Hepatic stellate cell (primary cell): ENCODE data around the gene UCK2.
A peak's percentile ranks its signal among the peaks of the same experiment; 100 is the strongest.

Experiments
- DNase-seq: peaks from one replicate; pipeline ENCODE4 v3.0.0; 2011; ENCODE audit warnings: low spot score

The UCK2 gene

DNA sequence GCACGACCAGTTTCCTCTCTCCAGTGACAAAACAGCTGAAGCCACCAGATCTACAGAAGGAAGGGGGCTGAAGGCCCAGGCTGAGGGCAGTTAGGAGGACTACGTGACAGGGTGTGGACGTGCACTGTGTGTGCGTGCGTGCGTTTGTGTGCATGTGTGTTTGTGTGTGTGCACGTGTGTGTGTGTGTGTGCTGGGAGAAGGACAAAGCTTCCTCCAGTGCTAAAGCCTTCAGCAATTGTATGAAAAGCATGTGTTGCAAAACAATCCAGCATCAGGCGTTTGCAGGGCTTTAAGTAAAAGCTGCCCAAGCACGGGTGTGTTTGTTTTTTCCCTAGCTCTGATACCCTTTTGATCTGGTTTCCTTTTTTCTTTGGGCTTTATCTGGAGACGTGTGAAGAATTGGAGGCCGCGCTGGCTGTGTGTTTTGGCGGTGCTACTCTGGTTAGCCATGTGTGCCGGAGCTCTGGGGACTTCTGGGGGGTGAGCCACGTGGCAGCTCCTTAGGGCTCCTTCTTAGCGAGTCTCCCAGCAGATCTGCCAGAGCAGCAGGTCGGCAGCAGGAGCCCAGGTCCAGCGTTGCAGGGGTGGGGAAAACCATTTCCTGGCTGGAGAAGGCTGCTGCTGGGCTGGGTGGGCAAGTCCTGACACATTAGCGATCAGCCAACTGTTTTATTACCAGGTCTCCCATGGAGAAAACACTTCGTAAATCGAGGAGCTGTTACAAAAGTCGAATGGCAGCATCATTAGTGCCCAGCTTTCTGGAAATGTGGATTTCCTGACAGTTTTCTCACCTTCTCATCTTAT is 73.4 kb downstream of the UCK2 start:
- no peak for DNase-seq

DNA sequence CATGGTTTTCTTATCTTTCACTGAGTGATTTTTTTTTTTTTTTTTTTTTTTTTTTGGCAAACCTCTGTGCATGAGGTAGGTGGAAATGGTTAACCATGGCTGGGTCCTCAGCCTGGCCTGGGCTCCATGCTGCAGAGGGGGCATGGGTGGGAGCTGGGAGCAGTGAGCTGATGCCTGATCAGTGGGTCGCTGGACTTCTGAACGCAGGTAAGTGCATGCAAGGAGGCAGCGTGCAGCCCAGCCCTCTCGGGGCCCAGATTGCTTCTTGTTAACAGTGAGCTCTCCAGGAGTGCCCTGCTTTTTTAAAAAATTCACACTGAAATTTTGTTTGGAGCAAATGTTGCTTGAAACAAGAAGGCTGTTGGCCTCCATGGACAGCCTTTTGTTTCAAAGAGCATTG is 75.2 kb downstream of the UCK2 start:
- DNase-seq, result no peak

- DNase-seq, result no peak
Measured at GRCh38 chr1:165903672-165904071, 76.3 kb downstream of the UCK2 start.

GRCh38 chr1:165904948-165905347 is 77.5 kb downstream of the UCK2 start:
- DNase-seq, result no peak

- DNase-seq, result no peak
Measured at GRCh38 chr1:165905853-165906252, 78.4 kb downstream of the UCK2 start.

GRCh38 chr1:165907256-165907857 is 79.9 kb downstream of the UCK2 start:
- no peak for DNase-seq

DNA sequence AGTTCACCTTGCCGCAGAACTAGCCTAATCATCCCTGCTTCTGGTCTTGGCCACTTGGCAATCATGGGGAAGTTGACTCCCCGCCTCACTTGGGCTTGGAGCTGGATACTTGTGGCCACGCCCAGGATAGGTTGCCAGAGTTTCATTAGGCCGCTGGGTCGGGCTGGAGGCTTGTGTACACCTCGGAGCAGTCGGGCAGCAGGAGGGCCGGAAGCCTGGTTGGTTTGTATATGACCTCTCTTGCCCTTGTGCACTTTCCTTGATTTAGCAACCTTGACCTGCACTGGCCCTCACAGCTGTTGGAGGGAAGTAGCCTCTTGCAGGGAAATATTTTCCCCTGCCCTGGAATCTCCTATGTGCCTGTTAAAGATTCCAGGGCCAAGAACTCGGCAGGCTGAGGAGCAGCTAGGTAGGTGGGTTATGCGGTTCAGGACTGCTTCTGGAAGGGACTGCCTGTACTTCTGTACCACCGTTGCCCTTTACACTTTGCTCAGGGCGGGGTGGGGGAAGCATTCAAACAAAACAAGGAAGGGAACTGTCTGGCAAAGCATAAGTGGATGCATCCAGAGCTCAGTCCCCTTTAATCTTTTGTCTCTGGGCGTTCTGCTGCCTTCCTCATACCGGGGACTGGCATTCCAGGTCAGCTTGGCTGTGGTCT is 83.5 kb downstream of the UCK2 start:
- DNase-seq, result no peak

DNA sequence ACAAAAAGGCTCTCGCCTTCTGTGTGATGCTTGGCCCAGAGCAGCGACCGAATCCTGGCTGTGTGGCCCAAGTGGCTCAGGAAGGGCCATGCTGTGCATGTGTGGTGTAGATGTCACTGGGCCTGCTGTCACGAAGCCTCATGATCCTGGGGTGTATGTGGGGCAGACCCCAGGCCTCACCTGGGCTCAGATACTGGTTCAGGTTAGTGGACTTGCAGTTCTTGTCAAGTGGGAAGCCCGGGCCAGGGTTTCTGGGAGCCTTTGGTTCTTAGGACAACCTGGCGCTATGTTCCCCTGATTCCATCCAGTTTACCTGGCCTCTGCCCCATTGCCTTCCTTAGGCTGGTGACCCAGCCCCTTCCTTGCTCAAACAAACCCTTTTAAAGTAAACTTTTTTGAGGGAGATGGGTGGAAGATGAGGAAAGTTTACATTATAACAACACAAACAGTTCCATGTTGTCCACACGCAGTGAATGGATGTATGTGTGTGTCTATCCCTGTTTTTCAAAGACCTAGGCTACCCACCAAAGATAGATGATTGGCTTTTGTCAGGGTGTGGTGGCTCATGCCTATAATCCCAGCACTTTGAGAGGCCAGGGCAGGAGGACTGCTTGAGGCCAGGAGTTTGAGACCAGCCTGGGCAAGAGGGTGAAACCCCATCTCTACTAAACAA is 84.3 kb downstream of the UCK2 start:
- DNase-seq, result no peak

- no peak for DNase-seq
Measured at GRCh38 chr1:165912638-165913037, 85.2 kb downstream of the UCK2 start.

- DNase-seq, result peak; percentile 75
Measured at GRCh38 chr1:165914136-165914798, 86.9 kb downstream of the UCK2 start.

DNA sequence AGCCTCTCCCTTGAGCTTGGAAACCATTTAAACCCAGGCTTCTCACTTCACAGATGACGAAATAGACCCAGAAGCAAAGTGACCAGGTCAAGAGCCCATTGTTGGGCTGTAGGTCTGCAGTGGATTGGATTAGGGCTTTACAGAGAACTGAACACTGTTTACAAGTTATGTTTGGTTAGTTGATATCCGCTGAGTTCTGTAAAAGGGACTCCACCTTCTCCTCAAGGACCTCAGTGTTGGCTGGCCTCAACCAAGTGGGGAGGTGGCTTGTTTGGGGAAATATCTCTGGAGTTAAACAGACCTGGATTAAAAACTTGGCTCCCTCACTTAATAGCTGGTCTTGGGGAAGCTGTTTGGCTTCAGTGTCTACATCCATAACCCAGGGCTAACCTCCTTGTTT is 88.1 kb downstream of the UCK2 start:
- no peak for DNase-seq

- DNase-seq, result no peak
Measured at GRCh38 chr1:165915932-165916348, 88.5 kb downstream of the UCK2 start.

DNA sequence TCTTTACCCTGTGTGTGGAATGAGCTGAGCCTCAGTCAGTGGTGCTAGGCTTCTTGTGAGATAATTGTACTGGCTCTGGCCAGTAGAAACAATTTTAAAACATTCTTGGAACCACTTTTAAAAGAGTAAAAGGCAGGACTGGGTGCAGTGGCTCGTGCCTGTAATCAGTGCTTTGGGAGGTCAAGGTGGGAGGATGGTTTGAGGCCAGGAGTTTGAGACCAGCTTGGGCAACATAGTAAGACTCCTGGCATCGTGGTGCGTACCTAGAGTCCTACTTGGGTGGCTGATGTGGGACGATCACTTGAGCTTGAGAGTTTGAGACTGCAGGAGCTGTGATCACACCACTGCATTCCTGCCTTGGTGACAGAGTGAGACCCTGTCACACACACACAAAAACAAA is 89.8 kb downstream of the UCK2 start:
- no peak for DNase-seq

DNA sequence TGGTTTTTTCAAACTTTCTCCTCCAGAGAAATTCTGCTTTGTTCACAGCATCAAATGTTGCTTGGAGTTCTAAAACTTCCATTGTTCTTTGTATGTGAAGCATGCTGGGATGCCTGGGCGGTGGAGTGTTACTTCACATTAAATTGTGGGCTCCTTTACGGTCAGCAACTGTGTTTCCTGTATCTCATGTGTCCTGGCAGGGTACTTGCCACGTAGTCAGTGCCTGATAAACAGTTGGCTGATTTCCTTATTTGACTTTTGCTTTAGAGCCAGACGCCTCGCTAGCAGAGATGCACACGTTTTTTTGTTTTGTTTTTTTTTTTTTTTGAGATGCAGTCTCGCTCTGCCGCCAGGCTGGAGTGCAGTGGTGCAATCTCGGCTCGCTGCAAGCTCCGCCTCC is 96.7 kb downstream of the UCK2 start:
- no peak for DNase-seq

GRCh38 chr1:165925498-165926079 is 98.2 kb downstream of the UCK2 start:
- no peak for DNase-seq

- DNase-seq, result no peak
Measured at GRCh38 chr1:165927169-165927568, 99.8 kb downstream of the UCK2 start.

- peak; percentile 45 for DNase-seq
Measured at GRCh38 chr1:165928075-165928731, 100.8 kb downstream of the UCK2 start.

DNA sequence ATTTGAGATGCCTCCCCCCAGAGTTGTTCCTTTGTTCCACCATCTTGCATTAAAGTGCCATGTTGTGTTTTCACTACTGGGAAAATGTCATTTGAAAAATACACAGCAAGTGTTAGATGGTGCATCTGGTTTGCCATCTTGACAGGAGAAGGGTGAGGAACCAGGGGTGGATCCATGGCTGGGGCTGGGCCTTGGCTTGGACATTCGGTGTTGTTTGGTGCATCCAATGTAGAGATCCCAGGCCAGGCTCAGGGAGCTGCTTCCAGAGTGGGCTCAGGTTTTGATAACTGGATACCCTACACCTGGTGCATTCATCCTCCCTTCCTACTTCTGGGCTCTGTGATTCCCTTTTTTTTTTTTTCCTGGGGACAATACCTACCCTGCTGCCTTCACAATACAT is 103.5 kb downstream of the UCK2 start:
- no peak for DNase-seq

DNA sequence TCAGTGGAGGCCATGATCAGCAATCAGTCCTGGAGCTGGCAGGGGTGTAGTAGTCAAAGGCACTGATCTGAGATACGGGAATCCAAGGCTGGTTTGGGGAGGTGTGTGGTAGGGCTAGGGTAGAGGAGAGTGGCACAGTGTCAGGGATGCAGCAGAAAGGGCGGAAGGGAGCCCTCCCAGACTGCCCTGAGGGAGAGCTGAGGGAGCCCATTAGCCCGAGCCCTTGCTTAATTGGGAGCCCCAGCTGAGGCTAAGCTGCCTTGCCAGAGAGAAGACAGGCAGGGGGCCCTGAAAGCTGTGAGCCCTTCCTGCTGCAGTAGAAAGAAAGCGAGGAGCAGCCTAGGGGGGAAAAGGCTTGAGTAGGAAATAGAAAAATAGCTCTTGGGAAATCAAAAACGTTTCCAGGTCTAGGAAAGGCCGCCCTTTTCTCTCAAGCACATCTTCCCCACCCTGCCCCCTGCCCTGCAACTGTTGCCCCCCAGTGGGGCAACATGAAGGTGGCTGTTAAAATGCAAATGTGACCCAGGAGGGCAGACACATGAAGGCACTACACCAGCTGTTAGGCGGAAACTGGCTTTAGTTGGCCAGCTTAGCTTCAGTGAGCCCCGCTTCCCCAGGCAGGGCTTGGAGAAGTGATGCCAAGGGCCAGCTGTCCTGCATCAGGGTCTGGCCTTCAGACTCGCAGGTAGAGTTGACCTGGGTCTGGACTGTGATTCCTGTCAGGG is 106.2 kb downstream of the UCK2 start:
- no peak for DNase-seq

DNA sequence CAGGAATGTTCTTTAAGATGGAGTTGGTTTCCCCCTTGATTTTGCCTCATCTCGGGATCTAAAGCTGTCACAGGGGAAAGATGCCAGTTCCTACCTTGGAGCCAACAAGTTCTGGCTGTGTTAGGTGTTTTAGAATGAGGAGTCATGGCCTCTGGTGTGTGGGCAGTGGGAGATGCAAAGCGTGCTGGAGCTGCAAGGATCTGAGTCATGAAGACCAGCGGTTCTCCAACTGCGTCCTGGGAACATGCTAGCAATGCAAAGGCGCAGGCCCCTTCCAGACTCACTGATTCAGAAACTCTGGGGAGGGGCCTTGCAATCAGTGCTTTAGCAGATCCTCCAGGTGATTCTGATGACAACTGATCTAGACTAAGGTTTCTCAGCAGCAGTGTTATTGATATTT is 109.1 kb downstream of the UCK2 start:
- no peak for DNase-seq

DNA sequence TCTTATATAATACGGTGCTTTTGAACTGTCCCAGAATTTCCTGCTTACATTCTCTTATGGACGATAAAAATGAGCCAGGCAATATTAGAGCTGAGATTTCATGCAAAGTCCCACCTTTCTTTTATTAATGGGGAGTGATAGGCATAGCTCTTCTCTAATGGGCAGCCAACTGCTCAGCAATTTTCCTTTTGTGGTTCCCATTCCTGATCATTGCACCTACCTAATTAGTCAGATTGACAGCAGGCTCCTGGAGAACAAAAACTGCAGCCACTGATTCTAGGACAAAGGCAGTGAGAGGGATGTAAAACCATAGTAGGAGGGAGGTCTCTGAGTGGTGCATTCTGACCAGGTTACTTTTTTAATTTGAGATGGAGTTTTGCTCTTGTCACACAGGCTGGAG is 110.4 kb downstream of the UCK2 start:
- no peak for DNase-seq
